A204.1 (cell line): Measurements from ENCODE around the gene RHBDD1.
A peak's percentile ranks its signal among the peaks of the same experiment; 100 is the strongest.
"Not testable (repeated sequence)": the region's sequence is repeated elsewhere in the genome, so short reads cannot be mapped to it uniquely, and the experiment has no call there.

Experiments
- FAIRE-seq: peaks from 2 replicates; lab custom pipeline; 2012; peaks lifted over from hg19 to GRCh38; lab: Jason Lieb, UNC

Gene RHBDD1

GRCh38 chr2:226799976-226800940 is 35.6 kb upstream of the RHBDD1 start:
- FAIRE-seq: no peak

GRCh38 chr2:226800941-226801784 is 34.7 kb upstream of the RHBDD1 start:
- no peak for FAIRE-seq

- FAIRE-seq: peak; percentile 95
Measured at GRCh38 chr2:226802573-226802972, 33.3 kb upstream of the RHBDD1 start.

- FAIRE-seq: no peak
Measured at GRCh38 chr2:226803410-226803809, 32.4 kb upstream of the RHBDD1 start.

GRCh38 chr2:226813148-226813701 is 22.6 kb upstream of the RHBDD1 start:
- FAIRE-seq: no peak

GRCh38 chr2:226818930-226819329 is 16.9 kb upstream of the RHBDD1 start:
- FAIRE-seq: no peak

GRCh38 chr2:226825056-226825455 is 10.8 kb upstream of the RHBDD1 start:
- no peak for FAIRE-seq

GRCh38 chr2:226828191-226828590 is 7.7 kb upstream of the RHBDD1 start:
- no peak for FAIRE-seq

GRCh38 chr2:226829721-226830631 is 5.9 kb upstream of the RHBDD1 start:
- FAIRE-seq: no peak

GRCh38 chr2:226831266-226831665 is 4.6 kb upstream of the RHBDD1 start:
- FAIRE-seq: no peak

GRCh38 chr2:226832061-226832460 is 3.8 kb upstream of the RHBDD1 start:
- no peak for FAIRE-seq

- not testable (repeated sequence) for FAIRE-seq
Measured at GRCh38 chr2:226834880-226835279, 974 bp upstream of the RHBDD1 start.

- FAIRE-seq: no peak
Measured at GRCh38 chr2:226835420-226835795, 446 bp upstream of the RHBDD1 start.

- FAIRE-seq: no peak
Measured at GRCh38 chr2:226836548-226836885, 663 bp downstream of the RHBDD1 start.

GRCh38 chr2:226837334-226837733 is 1.5 kb downstream of the RHBDD1 start:
- FAIRE-seq: no peak

- FAIRE-seq: no peak
Measured at GRCh38 chr2:226837787-226838603, 2.1 kb downstream of the RHBDD1 start.

GRCh38 chr2:226838722-226839121 is 2.9 kb downstream of the RHBDD1 start:
- FAIRE-seq: no peak

GRCh38 chr2:226839161-226839560 is 3.3 kb downstream of the RHBDD1 start:
- FAIRE-seq: no peak

- FAIRE-seq: no peak
Measured at GRCh38 chr2:226839951-226840350, 4.1 kb downstream of the RHBDD1 start.

- not testable (repeated sequence) for FAIRE-seq
Measured at GRCh38 chr2:226843001-226843400, 7.1 kb downstream of the RHBDD1 start.
